Tibial nerve (tissue), 4 donors: Measurements from ENCODE around the gene TCERG1.

Source experiments
- CTCF ChIP-seq, 5 experiments: fragments of 200-600 bp in 3 of 5; fragments of 450-650 bp in 2 of 5; sonication (generic) in 3 of 5; IDR thresholded peaks; one replicate each; pipeline ENCODE4 v1.5.1; 2016 to 2019; ENCODE audit warnings: antibody characterized with exemption in 5 of 5, mild to moderate bottlenecking in 3 of 5, moderate library complexity in 2 of 5
- EP300 ChIP-seq, 2 donors: sonication (generic); formaldehyde crosslinking; IDR thresholded peaks; one replicate each; pipeline ENCODE4 v1.6.1; 2017; ENCODE audit warnings: antibody characterized with exemption in 2 of 2, mild to moderate bottlenecking in 1 of 2
- POLR2A ChIP-seq, 2 donors: fragments of 450-650 bp; IDR thresholded peaks; one replicate each; pipeline ENCODE4 v1.6.1; 2017; ENCODE audit warnings: antibody characterized with exemption in 2 of 2, mild to moderate bottlenecking in 2 of 2, moderate library complexity in 2 of 2

GRCh38 chr5:146514575-146514974, 67.4 kb downstream of the TCERG1 start:
- TF ChIP-seq CTCF (IDR thresholded peaks at IDR 0.05) (no peak), POLR2A (IDR thresholded peaks at IDR 0.05) (no peak), EP300 (IDR thresholded peaks at IDR 0.05) (no peak)
